Kidney epithelial cell (primary cell): Measurements from ENCODE around the gene C12orf42. TPM values are rescaled to one million over a fixed set of nuclear protein-coding genes. Genes with fewer than 3 reads are reported as not detected.

ENCODE experiments used
- DNase-seq: peaks from one replicate; pipeline ENCODE4 v3.0.0-alpha.2; 2010; ENCODE audit warnings: low read depth
- H3K27me3 ChIP-seq: 2 replicates; pipeline ENCODE4 v1.6.0; 2011; ENCODE audit warnings: low read length; ENCODE audit not compliant: control insufficient read depth, insufficient read depth
- H3K36me3 ChIP-seq: 2 replicates; pipeline ENCODE4 v1.5.1; 2011; ENCODE audit warnings: low read length; ENCODE audit not compliant: control insufficient read depth, insufficient read depth
- H3K4me3 ChIP-seq: 2 replicates; pipeline ENCODE4 v1.5.1; 2011; ENCODE audit warnings: low read depth, mild to moderate bottlenecking, control low read depth, low read length
- CTCF ChIP-seq: IDR thresholded peaks from 2 replicates; pipeline ENCODE4 v1.5.1; 2011; ENCODE audit warnings: mild to moderate bottlenecking, moderate library complexity, low read length, control low read depth, inconsistent platforms; ENCODE audit not compliant: insufficient read depth, poor library complexity, severe bottlenecking
- total RNA-seq: library from RNA; depleted of rRNA; stranded (reverse); fragments of >200 nt; gene quantifications from 2 replicates; pipeline ENCODE4 v1.2.3, GENCODE V29; 2015

Gene C12orf42
- total RNA-seq, 1 donor from 2014 or later, result not detected

- Histone ChIP-seq H3K4me3 (no peak overlapping the region), H3K27me3 (no peaks in the 10 kb centered on the region), H3K36me3 (no peaks in the 10 kb centered on the region)
- no peak for TF ChIP-seq CTCF
- no peak for DNase-seq
Observed at GRCh38 chr12:103268831-103269514, 226.8 kb downstream of the C12orf42 start.

DNA sequence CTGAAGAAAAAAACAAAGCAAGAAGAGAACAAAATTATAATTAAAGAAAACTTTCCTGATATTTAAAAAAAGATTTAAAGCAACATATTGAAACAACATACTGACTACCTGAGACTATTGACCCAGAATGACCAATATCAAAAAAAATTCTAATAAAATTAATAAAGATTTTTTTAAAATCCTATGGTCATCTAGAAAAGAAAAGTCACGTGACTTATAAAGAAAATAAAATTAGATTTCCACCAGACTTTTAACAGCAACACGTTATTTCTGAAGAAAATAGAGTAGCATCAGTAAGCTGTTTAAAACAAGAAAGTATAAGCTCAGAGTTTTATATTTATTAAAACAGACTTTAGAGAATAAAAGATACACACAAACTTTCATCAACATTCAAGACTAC, 238.0 kb downstream of the C12orf42 start:
- Histone ChIP-seq H3K4me3 (no peak overlapping the region), H3K27me3 (no peaks in the 10 kb centered on the region), H3K36me3 (no peaks in the 10 kb centered on the region)
- no peak for DNase-seq
- no peak for TF ChIP-seq CTCF

Other genes starting within 250 kb of the C12orf42 start
- not detected in 2 replicates for gene STAB2, start 91.3 kb upstream of the C12orf42 start, total RNA-seq